GM12873 (cell line): Measurements from ENCODE around the gene PRR35.

Experiments used
- TF ChIP-seq, protein P1 (sequence below): IDR thresholded peaks from 2 replicates; pipeline ENCODE4 v1.5.1; 2012; ENCODE audit warnings: low read depth, mild to moderate bottlenecking, moderate library complexity, low read length, control low read depth; ENCODE audit not compliant: insufficient read depth; ENCODE audit errors: missing control alignments

The PRR35 gene

DNA sequence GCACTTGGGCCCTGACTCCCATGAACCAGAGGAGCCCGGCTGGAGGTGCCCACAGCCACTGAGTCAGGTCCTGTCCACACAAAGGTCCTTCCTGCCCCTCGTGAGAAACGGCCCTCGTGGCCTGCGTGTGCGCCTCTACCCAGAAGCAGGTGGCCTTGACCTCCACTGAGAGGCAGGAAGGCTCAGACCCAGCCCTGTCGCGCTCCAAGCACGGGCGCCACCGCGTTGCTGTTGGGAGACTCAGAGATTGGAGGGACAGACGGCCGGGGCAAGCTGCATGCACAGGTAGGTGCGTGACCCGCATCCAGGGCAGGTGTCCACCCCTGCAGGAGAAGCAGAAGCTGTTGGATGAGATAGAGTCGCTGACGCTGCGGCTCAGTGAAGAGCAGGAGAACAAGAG lies 40.8 kb upstream of the PRR35 start:
- TF ChIP-seq, protein P1, sequence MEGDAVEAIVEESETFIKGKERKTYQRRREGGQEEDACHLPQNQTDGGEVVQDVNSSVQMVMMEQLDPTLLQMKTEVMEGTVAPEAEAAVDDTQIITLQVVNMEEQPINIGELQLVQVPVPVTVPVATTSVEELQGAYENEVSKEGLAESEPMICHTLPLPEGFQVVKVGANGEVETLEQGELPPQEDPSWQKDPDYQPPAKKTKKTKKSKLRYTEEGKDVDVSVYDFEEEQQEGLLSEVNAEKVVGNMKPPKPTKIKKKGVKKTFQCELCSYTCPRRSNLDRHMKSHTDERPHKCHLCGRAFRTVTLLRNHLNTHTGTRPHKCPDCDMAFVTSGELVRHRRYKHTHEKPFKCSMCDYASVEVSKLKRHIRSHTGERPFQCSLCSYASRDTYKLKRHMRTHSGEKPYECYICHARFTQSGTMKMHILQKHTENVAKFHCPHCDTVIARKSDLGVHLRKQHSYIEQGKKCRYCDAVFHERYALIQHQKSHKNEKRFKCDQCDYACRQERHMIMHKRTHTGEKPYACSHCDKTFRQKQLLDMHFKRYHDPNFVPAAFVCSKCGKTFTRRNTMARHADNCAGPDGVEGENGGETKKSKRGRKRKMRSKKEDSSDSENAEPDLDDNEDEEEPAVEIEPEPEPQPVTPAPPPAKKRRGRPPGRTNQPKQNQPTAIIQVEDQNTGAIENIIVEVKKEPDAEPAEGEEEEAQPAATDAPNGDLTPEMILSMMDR, result no peak

- TF ChIP-seq, protein P1, result no peak
These were observed 40.1 kb upstream of the PRR35 start for GRCh38 chr16:519841-520687.

- TF ChIP-seq, protein P1, result no peak
These were observed 39.3 kb upstream of the PRR35 start for GRCh38 chr16:520847-521246.

GRCh38 chr16:521381-522210 lies 38.6 kb upstream of the PRR35 start:
- TF ChIP-seq, protein P1, result no peak

DNA sequence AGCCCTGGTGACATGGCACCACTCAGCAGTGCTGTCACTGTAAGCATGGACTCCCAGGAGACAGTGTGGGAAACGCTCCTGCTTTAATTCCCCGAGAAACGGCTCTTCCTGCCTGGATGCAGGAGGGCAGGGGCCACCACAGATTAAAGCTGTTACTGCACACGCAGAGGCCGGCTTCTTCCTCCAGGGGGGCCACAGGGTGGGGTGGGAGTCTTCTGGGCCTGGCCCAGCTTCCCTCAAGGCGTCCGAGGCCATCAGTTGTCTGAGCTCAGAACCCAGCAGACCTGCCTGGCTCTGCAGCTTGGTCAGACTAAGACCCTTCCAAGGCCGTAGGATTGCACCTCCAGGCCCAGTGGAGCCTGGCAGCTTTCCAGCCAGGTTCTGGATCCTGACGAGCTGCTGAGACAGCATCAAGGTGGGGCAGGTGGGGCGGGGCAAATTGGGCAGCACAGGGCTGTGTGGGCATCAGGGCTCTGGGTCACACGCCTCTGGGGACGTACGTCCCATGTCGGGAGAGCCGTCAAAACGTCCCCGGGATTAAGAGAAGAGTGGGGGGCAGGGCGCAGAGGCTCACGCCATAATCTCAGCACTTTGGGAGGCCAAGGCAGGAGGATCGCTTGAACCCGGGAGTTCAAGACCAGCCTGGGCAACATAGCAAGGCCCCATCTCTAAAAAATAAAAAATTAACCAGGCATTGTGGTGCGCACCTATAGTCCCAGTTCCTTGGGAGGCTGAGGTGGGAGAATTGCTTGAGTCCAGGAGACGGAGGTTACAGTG lies 37.7 kb upstream of the PRR35 start:
- TF ChIP-seq, protein P1, result no peak

- TF ChIP-seq, protein P1, result no peak
These were observed 37.0 kb upstream of the PRR35 start for GRCh38 chr16:523097-523741.
